HepG2 (cell line): ENCODE measurements around the gene NFKB2. TPM values are rescaled to one million over a fixed set of nuclear protein-coding genes. Genes with fewer than 3 reads are reported as not detected.

ENCODE experiments used
- ELK4 ChIP-seq: sonication (generic); formaldehyde crosslinking; IDR thresholded peaks from 2 replicates; pipeline ENCODE4 v1.9.0; 2021; ENCODE audit warnings: missing genetic modification reagents, borderline replicate concordance
- FOXO4 ChIP-seq: sonication (generic); formaldehyde crosslinking; conservative IDR thresholded peaks from 2 replicates; pipeline ENCODE4 v1.8.1; 2023; ENCODE audit warnings: missing genetic modification reagents
- KDM2A ChIP-seq: sonication (generic); formaldehyde crosslinking; IDR thresholded peaks from 2 replicates; pipeline ENCODE4 v1.4.0; 2020; ENCODE audit warnings: low read depth, missing genetic modification reagents, borderline replicate concordance
- MXD3 ChIP-seq: IDR thresholded peaks from 2 replicates; pipeline ENCODE4 v1.6.1; 2016; ENCODE audit warnings: mild to moderate bottlenecking, missing biosample characterization, missing genetic modification reagents
- TMF1 ChIP-seq: sonication (generic); formaldehyde crosslinking; IDR thresholded peaks from 2 replicates; pipeline ENCODE4 v1.8.1; 2022; ENCODE audit warnings: low read depth, missing genetic modification reagents
- ZHX2 ChIP-seq, 2 experiments: sonication (generic) in 1 of 2; formaldehyde crosslinking in 1 of 2; IDR thresholded peaks; 2 replicates each; pipeline versions ENCODE4 v1.6.1 to v1.9.0; 2014 to 2022; ENCODE audit warnings: antibody characterized with exemption in 1 of 2, borderline replicate concordance in 1 of 2, inconsistent platforms in 1 of 2, low read depth in 1 of 2, missing genetic modification reagents in 1 of 2
- ZNF17 ChIP-seq: sonication (generic); formaldehyde crosslinking; IDR thresholded peaks from 2 replicates; pipeline ENCODE4 v1.5.0; 2020; ENCODE audit warnings: mild to moderate bottlenecking, missing genetic modification reagents
- ZNF20 ChIP-seq: sonication (generic); formaldehyde crosslinking; IDR thresholded peaks from 2 replicates; pipeline ENCODE4 v1.4.0; 2020; ENCODE audit warnings: mild to moderate bottlenecking, moderate library complexity, missing genetic modification reagents
- ZNF550 ChIP-seq: sonication (generic); formaldehyde crosslinking; IDR thresholded peaks from 2 replicates; pipeline ENCODE4 v1.4.0; 2020; ENCODE audit warnings: mild to moderate bottlenecking, missing genetic modification reagents, borderline replicate concordance
- polyA plus RNA-seq, 8 experiments: library from polyadenylated mRNA; depleted of rRNA in 3 of 8; stranded (reverse) in 7 of 8; unstranded in 1 of 8; fragments of >200 nt; fragmentation: Illumina TruSeq in 4 of 8; extraction: Trizol in 4 of 8; gene quantifications; 2 replicates each; pipeline versions ENCODE4 v1.2.1 to v1.2.3, GENCODE V29; 2011 to 2016; ENCODE audit warnings: low read depth in 4 of 8, missing spikeins in 1 of 8, mixed read lengths in 1 of 8; ENCODE audit not compliant: insufficient read depth in 1 of 8
- total RNA-seq, 5 experiments: library from RNA; depleted of rRNA; stranded (reverse); fragments of >200 nt; fragmentation: Illumina TruSeq; extraction: Trizol; gene quantifications; 2 replicates each; pipeline ENCODE4 v1.2.3, GENCODE V29; 2016; ENCODE audit warnings: low read depth in 1 of 5
- TF ChIP-seq, protein P1 (sequence below), 2 experiments: fragments of 450-650 bp in 1 of 2; sonication (generic) in 1 of 2; formaldehyde crosslinking in 1 of 2; IDR thresholded peaks; 2 replicates each; pipeline versions ENCODE4 v1.6.1 to v1.8.0; 2016 to 2022; ENCODE audit warnings: antibody characterized with exemption in 1 of 2, mild to moderate bottlenecking in 1 of 2, missing genetic modification reagents in 1 of 2

Gene NFKB2
- total and polyA plus RNA-seq, 2 of the 13 experiments (the other 11 are each of a cell fraction or from before 2014, with no cell fraction given) = 7.7 to 12.5 TPM

- 0 out of 2 replicates have a peak, but pooled peaks have one; percentile 43 for TF ChIP-seq MXD3 (CRISPR knock-in tag)
- no peak for TF ChIP-seq ELK4 (CRISPR knock-in tag)
- 0 out of 2 replicates have a peak, but pooled peaks have one; percentile 76 for TF ChIP-seq ZNF550
- TF ChIP-seq ZNF20 (CRISPR knock-in tag) = no peak
- no peak for TF ChIP-seq ZHX2 (IDR thresholded peaks at IDR 0.05; ENCODE audit: low read depth)
- no peak for TF ChIP-seq ZHX2 (CRISPR knock-in tag; IDR thresholded peaks at IDR 0.05; ENCODE audit: borderline replicate concordance)
- no peak for TF ChIP-seq TMF1
- no peak for TF ChIP-seq KDM2A (CRISPR knock-in tag)
- no peak for TF ChIP-seq ZNF17 (CRISPR knock-in tag)
- 0 out of 2 replicates have a peak, but pooled peaks have one; percentile 92 for TF ChIP-seq FOXO4
- TF ChIP-seq, protein P1, sequence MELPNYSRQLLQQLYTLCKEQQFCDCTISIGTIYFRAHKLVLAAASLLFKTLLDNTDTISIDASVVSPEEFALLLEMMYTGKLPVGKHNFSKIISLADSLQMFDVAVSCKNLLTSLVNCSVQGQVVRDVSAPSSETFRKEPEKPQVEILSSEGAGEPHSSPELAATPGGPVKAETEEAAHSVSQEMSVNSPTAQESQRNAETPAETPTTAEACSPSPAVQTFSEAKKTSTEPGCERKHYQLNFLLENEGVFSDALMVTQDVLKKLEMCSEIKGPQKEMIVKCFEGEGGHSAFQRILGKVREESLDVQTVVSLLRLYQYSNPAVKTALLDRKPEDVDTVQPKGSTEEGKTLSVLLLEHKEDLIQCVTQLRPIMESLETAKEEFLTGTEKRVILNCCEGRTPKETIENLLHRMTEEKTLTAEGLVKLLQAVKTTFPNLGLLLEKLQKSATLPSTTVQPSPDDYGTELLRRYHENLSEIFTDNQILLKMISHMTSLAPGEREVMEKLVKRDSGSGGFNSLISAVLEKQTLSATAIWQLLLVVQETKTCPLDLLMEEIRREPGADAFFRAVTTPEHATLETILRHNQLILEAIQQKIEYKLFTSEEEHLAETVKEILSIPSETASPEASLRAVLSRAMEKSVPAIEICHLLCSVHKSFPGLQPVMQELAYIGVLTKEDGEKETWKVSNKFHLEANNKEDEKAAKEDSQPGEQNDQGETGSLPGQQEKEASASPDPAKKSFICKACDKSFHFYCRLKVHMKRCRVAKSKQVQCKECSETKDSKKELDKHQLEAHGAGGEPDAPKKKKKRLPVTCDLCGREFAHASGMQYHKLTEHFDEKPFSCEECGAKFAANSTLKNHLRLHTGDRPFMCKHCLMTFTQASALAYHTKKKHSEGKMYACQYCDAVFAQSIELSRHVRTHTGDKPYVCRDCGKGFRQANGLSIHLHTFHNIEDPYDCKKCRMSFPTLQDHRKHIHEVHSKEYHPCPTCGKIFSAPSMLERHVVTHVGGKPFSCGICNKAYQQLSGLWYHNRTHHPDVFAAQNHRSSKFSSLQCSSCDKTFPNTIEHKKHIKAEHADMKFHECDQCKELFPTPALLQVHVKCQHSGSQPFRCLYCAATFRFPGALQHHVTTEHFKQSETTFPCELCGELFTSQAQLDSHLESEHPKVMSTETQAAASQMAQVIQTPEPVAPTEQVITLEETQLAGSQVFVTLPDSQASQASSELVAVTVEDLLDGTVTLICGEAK (IDR thresholded peaks at IDR 0.05) = no peak
- TF ChIP-seq, protein P1 (CRISPR knock-in tag; IDR thresholded peaks at IDR 0.05) = peak; percentile 77
These were observed 54.5 kb downstream of the NFKB2 start (continued) for GRCh38 chr10:102450124-102450373.
